ENCODE data around the gene TRHDE.
"Not testable (repeated sequence)": the region's sequence is repeated elsewhere in the genome, so short reads cannot be mapped to it uniquely, and the experiment has no call there.

TRHDE gene

DNA sequence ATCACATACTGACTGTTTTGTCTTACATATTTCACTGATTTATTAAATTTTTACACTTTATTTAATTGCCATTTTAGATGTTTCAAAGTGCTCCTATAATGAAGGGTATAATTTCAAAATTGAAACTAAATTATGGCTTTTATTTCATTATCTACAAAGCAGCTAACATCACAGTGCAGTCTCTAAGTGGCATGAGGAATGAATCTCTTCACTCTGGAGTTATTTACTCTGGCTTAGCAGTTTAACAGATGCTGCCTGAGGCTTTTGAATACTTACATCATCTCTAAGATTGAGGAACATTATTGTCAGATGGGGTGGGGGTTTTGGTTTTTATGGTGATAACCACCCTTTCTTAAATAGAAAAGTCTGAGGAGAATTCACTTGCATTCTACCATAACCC lies 386.4 kb downstream of the TRHDE start:
- DNase-seq, result no peak

DNA sequence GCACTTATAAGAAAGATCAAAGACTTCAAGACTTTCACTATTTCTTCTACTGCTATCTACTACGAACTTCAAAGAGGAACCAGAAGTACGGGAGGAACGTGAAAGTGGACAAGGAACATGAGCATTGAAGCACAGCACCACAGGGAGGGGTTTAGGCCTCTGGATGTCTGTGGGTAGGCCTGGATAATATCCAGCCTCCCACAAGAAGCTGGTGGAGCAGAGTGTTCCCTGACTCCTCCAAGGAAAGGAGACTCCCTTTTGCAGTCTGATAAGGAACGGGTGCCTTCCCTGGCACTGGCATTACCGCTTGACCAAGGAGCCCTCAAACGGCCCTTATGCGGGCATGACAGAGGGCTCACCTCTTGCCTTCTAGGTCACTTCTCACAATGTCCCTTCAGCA lies 388.0 kb downstream of the TRHDE start:
- DNase-seq, result not testable (repeated sequence)

DNA sequence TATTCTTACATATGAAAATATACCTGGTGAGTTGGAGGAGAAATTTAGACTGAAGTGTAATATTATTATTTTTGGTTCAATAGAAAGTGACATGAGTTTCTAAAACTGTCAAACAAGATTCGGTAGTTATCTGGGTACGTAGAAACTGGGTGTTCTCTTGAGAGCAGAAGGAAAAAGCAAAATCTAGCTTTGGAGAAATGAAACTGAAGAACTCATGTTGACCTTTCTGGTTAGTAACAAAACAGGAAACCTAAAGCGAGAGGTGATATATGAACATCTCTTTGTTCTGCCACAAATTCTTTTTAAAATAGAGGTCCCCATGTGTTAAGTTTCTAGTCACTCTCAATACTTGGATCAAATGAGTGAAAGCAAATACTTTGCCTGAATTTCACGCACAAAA lies 401.7 kb downstream of the TRHDE start:
- DNase-seq, result no peak

DNA sequence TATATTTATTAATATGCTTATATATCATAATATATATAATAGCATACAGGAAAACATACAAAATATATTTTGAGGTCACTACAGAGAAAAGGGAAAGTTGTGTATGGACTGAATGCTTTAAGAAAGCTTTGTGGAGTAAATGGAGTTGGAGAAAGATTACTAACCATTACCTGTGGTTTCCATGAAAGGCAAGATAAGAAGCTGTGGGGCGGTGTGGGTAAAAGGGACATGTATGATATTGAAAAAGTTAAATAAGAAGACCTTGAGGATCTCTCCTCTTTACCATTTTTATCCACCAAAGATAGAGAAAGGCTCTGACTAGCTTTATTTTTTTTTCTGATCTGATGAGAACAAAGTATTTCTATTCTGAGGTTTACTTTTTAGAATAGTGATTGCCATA lies 404.4 kb downstream of the TRHDE start:
- DNase-seq, result no peak

DNA sequence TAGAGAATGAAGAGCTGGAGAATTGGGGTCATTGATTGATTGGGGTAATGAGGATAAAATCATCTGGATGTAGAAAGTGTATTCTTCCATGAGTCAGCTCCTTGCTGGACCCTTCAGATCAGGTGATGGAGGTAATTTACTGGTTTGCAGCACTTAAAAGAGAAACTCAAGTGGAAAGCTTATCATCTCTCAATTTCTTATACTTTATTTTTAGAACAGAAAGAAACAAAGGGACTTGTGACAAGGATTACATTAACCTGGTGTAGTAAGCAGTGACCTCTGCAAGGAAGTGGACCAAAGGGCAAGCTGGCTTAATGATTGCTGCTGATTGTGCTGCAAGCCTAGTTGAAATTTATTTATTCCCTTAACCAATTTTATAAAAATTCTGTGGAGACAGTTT lies 405.0 kb downstream of the TRHDE start:
- no peak for DNase-seq

DNA sequence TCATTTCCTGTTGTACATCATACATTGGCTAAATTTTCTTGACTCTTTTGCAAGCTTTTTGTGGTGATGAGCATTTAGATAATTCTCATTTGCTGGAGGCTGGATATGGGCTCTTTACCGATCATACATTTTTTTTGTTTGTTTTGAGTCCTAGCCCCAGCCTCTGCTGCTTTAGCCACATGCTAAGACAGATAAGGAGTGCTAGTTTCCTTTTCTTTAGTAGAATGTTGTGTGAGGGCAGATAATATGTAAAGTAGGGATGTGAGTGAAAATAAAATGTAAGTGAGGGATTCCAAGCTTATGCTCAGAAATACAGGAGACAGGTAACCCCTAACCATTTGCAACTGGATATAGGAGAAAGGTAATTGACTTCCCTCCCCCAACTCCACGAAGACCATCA lies 405.7 kb downstream of the TRHDE start:
- DNase-seq, result no peak

DNA sequence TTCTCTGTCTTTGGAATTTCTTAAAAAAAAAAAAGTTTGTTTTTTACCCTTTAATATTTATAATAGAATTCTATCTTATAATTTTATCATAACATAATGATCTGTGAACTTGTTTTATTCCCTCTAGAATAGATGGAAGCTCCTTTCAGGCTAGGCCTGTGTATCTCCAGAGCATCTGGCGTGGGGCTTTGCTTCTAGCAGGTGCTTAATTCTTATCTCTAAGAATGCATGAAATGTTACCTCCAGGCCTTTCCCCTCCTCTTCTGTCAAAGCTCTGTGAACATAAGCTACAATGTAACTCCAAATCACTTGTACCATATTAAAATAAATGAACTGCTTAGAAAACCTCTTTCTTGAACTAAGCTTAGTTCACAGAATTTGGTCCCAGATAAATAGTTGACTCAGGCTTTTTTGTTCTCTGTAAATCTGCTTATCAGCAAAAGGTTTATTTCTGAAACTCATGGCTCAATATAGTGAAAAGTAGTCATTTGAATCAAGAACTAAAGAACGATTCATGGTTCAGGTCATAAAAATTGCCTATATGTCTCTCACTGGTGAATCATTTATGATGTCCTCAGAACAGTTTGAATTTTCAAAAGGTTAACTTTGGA lies 407.1 kb downstream of the TRHDE start:
- DNase-seq, result no peak

DNA sequence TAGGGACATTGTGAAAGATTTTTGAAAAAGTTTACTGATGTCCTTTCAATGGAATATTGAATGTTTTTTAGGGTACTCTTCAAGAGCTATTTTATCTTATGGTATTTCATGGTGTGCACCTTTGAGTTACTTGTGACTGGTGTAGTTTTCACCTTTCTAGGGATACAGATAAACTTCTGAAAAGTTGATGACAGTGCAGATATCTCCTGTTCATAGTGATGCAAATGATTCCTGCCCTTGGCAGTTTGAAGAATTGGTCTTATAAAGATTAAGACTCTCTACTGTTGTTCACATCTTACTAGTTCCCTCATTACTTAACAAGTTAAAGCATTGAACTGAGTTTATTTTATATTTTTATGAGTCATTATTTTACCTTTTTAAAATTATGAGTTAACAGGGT lies 408.9 kb downstream of the TRHDE start:
- DNase-seq, result no peak

DNA sequence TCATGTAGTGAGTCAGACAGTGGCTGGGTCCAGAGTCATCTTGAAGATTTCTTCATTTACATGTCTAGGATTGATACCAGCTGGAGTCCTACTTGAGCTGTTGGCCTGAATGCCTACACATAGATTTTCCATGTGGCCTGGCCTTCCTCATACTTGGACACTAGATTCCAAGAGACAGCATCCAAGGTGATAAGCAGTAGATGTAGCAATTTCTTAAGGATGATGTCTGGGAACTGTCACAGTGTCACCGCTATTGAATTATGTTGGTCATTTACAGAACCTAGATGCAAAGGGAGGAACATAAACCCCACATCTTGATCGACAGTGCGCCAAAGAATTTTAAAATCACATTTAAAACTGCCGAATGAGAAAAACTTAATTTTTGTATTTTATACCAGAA lies 412.3 kb downstream of the TRHDE start:
- no peak for DNase-seq

DNA sequence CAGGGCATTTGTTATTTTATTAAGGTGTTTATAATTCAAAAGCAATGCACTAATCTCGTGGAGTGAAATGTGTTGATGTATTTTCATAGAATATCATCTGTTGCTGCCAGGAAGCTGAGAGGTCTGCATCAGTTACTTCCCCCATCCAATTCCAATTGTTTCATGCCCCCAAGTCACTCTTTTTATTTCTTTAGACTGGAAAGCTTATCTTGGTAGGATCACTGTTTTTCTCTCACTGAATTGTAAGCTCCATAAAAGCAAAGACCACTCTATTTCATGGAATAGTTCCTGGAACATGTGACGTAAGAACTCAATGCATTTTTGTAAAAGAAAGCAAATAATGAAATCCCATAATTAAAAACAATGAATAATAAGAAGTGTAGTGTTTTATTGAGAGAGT lies 420.2 kb downstream of the TRHDE start:
- DNase-seq, result no peak

DNA sequence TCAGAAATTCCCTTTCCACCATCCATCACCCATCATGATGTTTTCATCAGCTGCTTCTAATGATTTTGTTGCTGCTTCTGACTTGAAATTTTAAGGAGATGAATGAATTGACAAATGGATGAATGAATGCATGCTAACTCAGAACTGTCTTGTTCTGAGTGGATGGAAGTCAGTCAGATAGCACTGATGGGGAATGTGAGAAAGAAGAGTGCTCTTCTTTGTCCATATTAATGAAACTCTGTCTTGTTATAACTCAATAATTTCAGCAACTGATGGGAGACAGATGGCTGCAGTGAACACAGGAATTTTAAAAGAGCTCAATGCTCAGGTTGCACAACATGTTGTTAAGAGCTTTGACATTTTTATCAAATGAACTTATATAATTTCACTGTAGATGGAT lies 422.0 kb downstream of the TRHDE start:
- DNase-seq, result no peak

DNA sequence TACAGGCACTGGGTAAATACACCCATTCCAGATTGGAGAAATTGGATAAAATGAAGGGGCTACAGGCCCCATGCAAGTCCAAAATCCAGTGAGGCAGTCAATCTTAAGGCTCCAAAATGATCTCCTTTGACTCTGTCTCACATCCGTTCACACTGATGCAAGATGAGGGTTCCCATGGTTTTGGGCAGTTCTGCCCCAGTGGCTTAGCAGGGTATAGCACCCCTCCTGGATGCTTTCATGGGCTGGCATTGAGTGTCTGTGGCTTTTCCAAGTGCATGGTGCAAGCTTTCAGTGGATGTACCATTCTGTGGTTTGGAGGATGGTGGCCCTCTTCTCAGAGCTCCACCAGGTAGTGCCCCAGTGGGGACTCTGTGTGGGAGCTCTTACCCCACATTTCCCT lies 427.2 kb downstream of the TRHDE start:
- no peak for DNase-seq

DNA sequence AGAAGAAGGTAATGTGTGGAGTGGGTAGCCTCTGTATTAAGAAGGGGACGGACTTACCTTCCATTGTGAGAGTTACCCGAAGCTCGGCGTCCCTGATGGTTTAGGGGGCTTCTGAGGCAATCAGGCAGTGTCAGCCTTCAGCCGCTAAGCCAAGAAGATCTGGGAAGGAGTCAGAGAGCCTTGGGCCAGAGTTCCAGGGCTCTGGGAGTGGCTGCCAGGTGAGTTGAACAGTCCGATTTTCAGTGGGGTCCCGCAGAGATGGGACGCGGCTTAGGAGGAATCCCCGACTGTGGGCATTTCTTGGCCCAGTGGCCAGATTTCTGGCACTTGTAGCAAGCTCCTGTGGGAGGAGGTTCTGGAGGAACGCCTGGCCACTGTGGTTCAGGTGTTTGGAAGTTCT lies 439.9 kb downstream of the TRHDE start:
- not testable (repeated sequence) for DNase-seq

DNA sequence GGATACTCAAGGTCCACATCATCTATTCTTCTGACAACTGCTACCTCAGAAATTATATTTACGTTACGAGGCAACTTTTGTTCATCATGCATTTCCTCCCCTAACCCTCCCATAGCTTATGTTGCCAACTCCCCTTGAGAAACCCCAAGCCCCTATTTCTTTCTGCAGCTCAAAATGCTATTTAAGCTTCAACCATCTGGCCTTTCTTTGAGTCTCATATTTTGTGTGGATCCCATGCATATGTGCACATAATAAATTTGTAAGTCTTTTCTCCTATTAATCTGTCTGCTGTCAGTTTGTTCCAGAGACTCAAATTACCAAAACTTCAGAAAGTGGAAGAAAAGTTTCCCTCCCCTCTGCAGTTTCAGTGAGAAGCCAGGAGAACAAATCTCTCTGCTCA lies 444.1 kb downstream of the TRHDE start:
- DNase-seq, result no peak

DNA sequence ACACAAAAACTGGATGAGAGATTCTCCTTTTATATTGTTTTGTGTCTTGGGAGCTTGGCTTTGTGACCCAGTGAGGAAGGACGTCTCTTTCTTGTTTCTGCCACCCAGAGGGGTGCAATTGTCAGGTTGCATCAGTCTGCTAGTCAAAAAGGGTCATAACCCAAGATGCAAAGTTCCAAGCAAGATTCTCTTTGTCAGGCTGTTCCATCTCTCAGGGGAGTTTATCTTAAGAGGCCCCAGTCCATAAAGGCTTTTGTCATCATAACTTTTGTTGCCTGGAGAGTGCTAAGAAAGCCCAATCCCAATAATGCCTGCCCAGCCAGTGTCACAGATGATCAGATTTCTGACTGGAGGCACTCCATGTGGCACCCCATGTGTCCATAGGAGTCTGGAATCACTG lies 444.9 kb downstream of the TRHDE start:
- no peak for DNase-seq
